Activated CD4-positive, alpha-beta T cell treated with anti-CD3 and anti-CD28 coated beads, Interleukin-2, Interleukin-6, amounts not matched to agents 100 ng/mL and 50 ng/mL, durations not matched to agents 16 hours and 8 hours (primary cell): ENCODE measurements around the gene CUX1.
A peak's percentile ranks its signal among the peaks of the same experiment; 100 is the strongest.
"Not testable (repeated sequence)": the region's sequence is repeated elsewhere in the genome, so short reads cannot be mapped to it uniquely, and the experiment has no call there.

Experiments used
- DNase-seq: peaks from one replicate; pipeline ENCODE4 v3.0.0-alpha.2; 2020

CUX1 gene

GRCh38 chr7:101854084-101854865 lies 36.8 kb downstream of the CUX1 start:
- DNase-seq = no peak

- DNase-seq = peak; percentile 89
Observed at GRCh38 chr7:101856473-101857357, 39.3 kb downstream of the CUX1 start.

GRCh38 chr7:101857358-101857811 lies 40.0 kb downstream of the CUX1 start:
- DNase-seq = peak; percentile 19

GRCh38 chr7:101858437-101859385 lies 41.3 kb downstream of the CUX1 start:
- no peak for DNase-seq

GRCh38 chr7:101859411-101860106 lies 42.1 kb downstream of the CUX1 start:
- no peak for DNase-seq

GRCh38 chr7:101860316-101861217 lies 43.1 kb downstream of the CUX1 start:
- no peak for DNase-seq

GRCh38 chr7:101861218-101861775 lies 43.9 kb downstream of the CUX1 start:
- DNase-seq = no peak

- DNase-seq = no peak
Observed at GRCh38 chr7:101862280-101863220, 45.1 kb downstream of the CUX1 start.

GRCh38 chr7:101863598-101863997 lies 46.2 kb downstream of the CUX1 start:
- no peak for DNase-seq

GRCh38 chr7:101864039-101864438 lies 46.6 kb downstream of the CUX1 start:
- no peak for DNase-seq

GRCh38 chr7:101865031-101865430 lies 47.6 kb downstream of the CUX1 start:
- no peak for DNase-seq

GRCh38 chr7:101865455-101865854 lies 48.0 kb downstream of the CUX1 start:
- DNase-seq = no peak

GRCh38 chr7:101866328-101866727 lies 48.9 kb downstream of the CUX1 start:
- no peak for DNase-seq

- DNase-seq = no peak
Observed at GRCh38 chr7:101867265-101867664, 49.8 kb downstream of the CUX1 start.

- DNase-seq = not testable (repeated sequence)
Observed at GRCh38 chr7:101867681-101868080, 50.3 kb downstream of the CUX1 start.

GRCh38 chr7:101868191-101868950 lies 50.9 kb downstream of the CUX1 start:
- no peak for DNase-seq

- DNase-seq = no peak
Observed at GRCh38 chr7:101869026-101869900, 51.8 kb downstream of the CUX1 start.

- no peak for DNase-seq
Observed at GRCh38 chr7:101869901-101870290, 52.5 kb downstream of the CUX1 start.
